MM.1S (cell line): ENCODE data around the gene MAMLD1.

Experiments used
- DNase-seq: peaks from one replicate; pipeline ENCODE4 v3.0.0-alpha.2; 2015
- H2AFZ ChIP-seq: fragments of 300-600 bp; sonication (generic); 2 replicates; pipeline ENCODE4 v1.6.0; 2016; ENCODE audit warnings: antibody characterized with exemption, low read length
- H3F3A ChIP-seq: fragments of 300-600 bp; sonication (generic); 2 replicates; pipeline ENCODE4 v1.6.1; 2016; ENCODE audit warnings: mild to moderate bottlenecking, antibody characterized with exemption, low read length, moderate library complexity, mixed read lengths; ENCODE audit not compliant: insufficient read depth
- H3K27ac ChIP-seq: fragments of 300-600 bp; sonication (generic); 2 replicates; pipeline ENCODE4 v1.5.1; 2016; ENCODE audit warnings: mild to moderate bottlenecking, low read length
- H3K27me3 ChIP-seq: fragments of 300-600 bp; sonication (generic); replicated peaks from 2 replicates; pipeline ENCODE4 v1.6.0; 2016; ENCODE audit warnings: low read length; ENCODE audit not compliant: insufficient read depth
- H3K36me3 ChIP-seq: fragments of 300-600 bp; sonication (generic); replicated peaks from 2 replicates; pipeline ENCODE4 v1.6.1; 2016; ENCODE audit warnings: mild to moderate bottlenecking, low read length, mixed read lengths; ENCODE audit not compliant: insufficient read depth
- H3K4me1 ChIP-seq: fragments of 300-600 bp; sonication (generic); 2 replicates; pipeline ENCODE4 v1.6.1; 2016; ENCODE audit warnings: low read length, mixed read lengths
- H3K4me2 ChIP-seq: fragments of 300-600 bp; sonication (generic); 2 replicates; pipeline ENCODE4 v1.6.0; 2016; ENCODE audit warnings: low read depth, low read length
- H3K4me3 ChIP-seq: fragments of 300-600 bp; sonication (generic); 2 replicates; pipeline ENCODE4 v1.5.1; 2016; ENCODE audit warnings: low read length, mixed read lengths
- H3K79me2 ChIP-seq: fragments of 300-600 bp; sonication (generic); 2 replicates; pipeline ENCODE4 v1.6.1; 2016; ENCODE audit warnings: mixed run types, low read length, mixed read lengths
- H3K9ac ChIP-seq: fragments of 300-600 bp; sonication (generic); 2 replicates; pipeline ENCODE4 v1.6.1; 2016; ENCODE audit warnings: low read length, mixed read lengths
- H3K9me2 ChIP-seq: fragments of 300-600 bp; sonication (generic); replicated peaks from 2 replicates; pipeline ENCODE4 v1.6.1; 2016; ENCODE audit warnings: mild to moderate bottlenecking, low read length, mixed read lengths; ENCODE audit not compliant: insufficient read depth
- H3K9me3 ChIP-seq: fragments of 300-600 bp; sonication (generic); replicated peaks from 2 replicates; pipeline ENCODE4 v1.6.1; 2016; ENCODE audit warnings: mild to moderate bottlenecking, low read length, mixed read lengths; ENCODE audit not compliant: insufficient read depth
- H4K20me1 ChIP-seq: fragments of 300-600 bp; sonication (generic); 2 replicates; pipeline ENCODE4 v1.6.1; 2016; ENCODE audit warnings: mild to moderate bottlenecking, low read length, moderate library complexity, mixed read lengths; ENCODE audit not compliant: insufficient read depth
- CTCF ChIP-seq: fragments of 300-600 bp; sonication (generic); IDR thresholded peaks from 2 replicates; pipeline ENCODE4 v1.5.1; 2016; ENCODE audit warnings: antibody characterized with exemption, low read length, mixed read lengths
- EZH2 ChIP-seq: fragments of 300-600 bp; sonication (generic); optimal IDR thresholded peaks from 2 replicates; pipeline ENCODE3; 2017; ENCODE audit warnings: low read depth, mild to moderate bottlenecking, antibody characterized with exemption, low read length, mixed read lengths
- EZH2phosphoT487 ChIP-seq: fragments of 300-600 bp; sonication (generic); IDR thresholded peaks from 2 replicates; pipeline ENCODE4 v1.6.1; 2018; ENCODE audit warnings: antibody characterized with exemption, low read length

The MAMLD1 gene

GRCh38 chrX:150548251-150548650 is 185.1 kb downstream of the MAMLD1 start:
- H3K27ac ChIP-seq = no peak overlapping the region
- peak overlapping the region; percentile 68; the same call in 1 of the 2 replicates for H3K4me2 ChIP-seq
- H3K9ac ChIP-seq = no peak overlapping the region
- no peaks in the 10 kb centered on the region for H4K20me1 ChIP-seq
- TF ChIP-seq EZH2phosphoT487 (no peak), EZH2 (no peak), CTCF (no peak)
- H3K9me3 ChIP-seq = no peaks in the 10 kb centered on the region
- H3F3A ChIP-seq = no peaks in the 10 kb centered on the region
- H3K4me3 ChIP-seq = no peak overlapping the region
- H3K79me2 ChIP-seq = no peaks in the 10 kb centered on the region
- no peaks in the 10 kb centered on the region for H3K4me1 ChIP-seq
- H2AFZ ChIP-seq = peak overlapping the region; percentile 86
- H3K9me2 ChIP-seq = no peaks in the 10 kb centered on the region
- H3K36me3 ChIP-seq = no peaks in the 10 kb centered on the region
- no peaks in the 10 kb centered on the region for H3K27me3 ChIP-seq
- DNase-seq = no peak

DNA sequence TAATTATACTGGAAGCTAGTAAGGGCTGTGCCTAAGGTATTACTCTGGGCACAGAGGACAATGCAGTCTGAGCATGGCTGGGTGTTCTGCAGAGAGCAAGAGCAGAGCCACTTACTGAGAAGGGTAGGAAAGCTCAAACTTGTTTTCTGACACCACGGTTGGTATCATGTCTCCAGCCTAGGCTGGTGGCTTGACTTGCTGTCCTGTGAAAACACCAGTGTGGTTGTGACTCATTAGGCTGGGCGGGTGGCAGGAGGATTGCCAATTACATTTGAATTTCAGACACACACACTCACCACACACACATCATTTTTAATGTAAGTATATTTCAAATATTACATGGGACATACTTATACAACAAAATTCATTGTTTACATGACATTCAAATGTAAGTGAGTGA is 185.6 kb downstream of the MAMLD1 start:
- Histone ChIP-seq H3K9ac (no peak overlapping the region), H3F3A (no peaks in the 10 kb centered on the region), H3K9me3 (no peaks in the 10 kb centered on the region), H3K4me3 (no peak overlapping the region), H3K27me3 (no peaks in the 10 kb centered on the region), H3K79me2 (no peaks in the 10 kb centered on the region), H3K9me2 (no peaks in the 10 kb centered on the region), H2AFZ (no peak overlapping the region), H4K20me1 (no peaks in the 10 kb centered on the region), H3K4me1 (no peaks in the 10 kb centered on the region), H3K27ac (no peak overlapping the region), H3K36me3 (no peaks in the 10 kb centered on the region), H3K4me2 (no peak overlapping the region)
- DNase-seq = no peak
- TF ChIP-seq EZH2phosphoT487 (no peak), CTCF (no peak), EZH2 (no peak)

DNA sequence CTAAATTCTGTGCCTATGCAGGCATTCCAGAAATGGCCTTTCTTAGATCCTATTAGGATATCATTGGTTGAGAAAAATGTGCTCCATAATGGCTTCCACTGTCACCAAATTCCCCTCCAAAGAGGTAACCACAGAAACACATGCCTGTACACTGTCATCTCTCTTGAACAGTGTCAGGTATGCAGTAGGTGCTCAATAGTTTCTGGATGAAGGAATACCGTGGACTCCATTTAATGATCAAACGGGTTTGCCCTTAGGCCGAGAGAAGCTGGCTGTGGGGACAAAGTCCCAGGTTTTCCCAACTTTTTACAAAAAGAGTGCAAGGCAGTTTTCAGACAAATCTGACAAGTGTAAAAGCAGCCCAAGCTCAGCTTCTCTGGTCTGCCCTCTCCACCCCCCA is 188.8 kb downstream of the MAMLD1 start:
- no peaks in the 10 kb centered on the region for H4K20me1 ChIP-seq

More for the DNA sequence above, 188.8 kb downstream of the MAMLD1 start:
- Histone ChIP-seq H3K27me3 (no peaks in the 10 kb centered on the region), H3K79me2 (no peaks in the 10 kb centered on the region), H3K9ac (no peak overlapping the region), H3K4me1 (no peaks in the 10 kb centered on the region), H3K4me2 (no peak overlapping the region), H3K9me3 (no peaks in the 10 kb centered on the region), H3K4me3 (no peak overlapping the region), H3K27ac (no peak overlapping the region), H3K9me2 (no peaks in the 10 kb centered on the region), H2AFZ (no peak overlapping the region), H3K36me3 (no peaks in the 10 kb centered on the region), H3F3A (no peaks in the 10 kb centered on the region)
- TF ChIP-seq EZH2phosphoT487 (no peak), EZH2 (no peak), CTCF (no peak)
- no peak for DNase-seq
